ENCODE results near the gene EMP2.

Gene EMP2

DNA sequence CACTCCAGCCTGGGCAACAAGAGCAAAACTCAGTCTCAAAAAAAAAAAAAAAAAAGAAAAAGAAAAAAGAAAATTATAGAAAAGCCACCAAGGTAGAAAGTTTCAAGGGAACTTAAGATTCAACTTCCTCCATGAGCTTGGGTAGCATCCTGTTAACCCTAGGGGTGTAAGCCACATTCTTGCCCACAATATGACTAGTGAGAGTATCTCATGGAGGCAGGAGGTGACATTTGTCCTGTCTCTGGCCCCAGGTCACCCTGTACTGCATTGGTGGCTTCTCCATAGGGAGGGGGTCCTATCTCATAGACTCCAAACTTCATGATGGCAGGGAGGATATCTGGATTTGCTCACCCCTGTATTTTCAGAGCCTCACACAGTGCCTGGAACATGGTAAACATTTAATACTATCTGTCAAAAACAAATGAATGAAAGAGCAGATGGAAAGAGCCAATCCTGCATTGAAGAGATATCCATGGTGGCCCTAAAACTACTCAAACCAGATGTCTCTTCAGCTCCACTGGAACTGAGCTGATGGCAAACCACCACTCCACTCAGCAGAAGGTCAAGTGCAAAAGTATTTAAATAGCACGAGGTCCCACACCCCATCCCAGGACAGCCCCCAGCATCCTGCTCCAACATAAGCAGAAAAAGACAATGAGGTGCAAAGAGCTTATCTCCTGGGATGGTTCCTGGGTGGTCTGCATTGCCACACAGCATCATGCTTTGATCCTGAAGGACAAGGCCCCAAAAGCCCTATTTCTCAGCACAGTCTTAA, 50.3 kb downstream of the EMP2 start:
- ChIA-PET POLR2A (no interaction called here), CTCF (interaction anchor here (0.8 to 2.0 kb wide), 5 partner anchors 9 to 389 kb away, joined by 3 to 5 read pairs (median 3); no protein-coding TSS in a partner anchor)
- TF ChIP-seq CTCF (IDR thresholded peaks at IDR 0.05; ENCODE audit: control extremely low read depth, extremely low read depth, low read depth, missing control alignments) = no peak
- DNase-seq (ENCODE audit: extremely low spot score) = no peak

DNA sequence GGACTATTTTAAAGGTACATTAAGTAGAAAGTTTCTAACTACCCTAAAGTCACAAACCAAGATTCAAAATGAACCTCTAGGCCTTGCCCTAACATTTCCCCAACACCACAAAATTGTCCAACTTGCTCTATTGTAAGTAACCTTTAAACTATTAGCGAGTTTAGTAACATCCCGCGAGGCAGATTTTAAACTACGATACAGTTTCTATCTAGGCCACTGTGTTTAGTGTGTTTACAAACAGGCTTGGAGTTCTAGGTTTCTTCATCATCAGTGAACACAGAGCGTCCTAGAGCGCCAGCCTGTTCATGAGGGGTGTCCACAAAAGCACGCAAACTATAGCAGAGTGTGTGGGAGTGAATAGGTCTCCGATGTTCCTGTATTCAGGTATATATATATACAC, 51.8 kb downstream of the EMP2 start:
- ChIA-PET CTCF (no interaction called here), POLR2A (no interaction called here)
- no peak for DNase-seq (ENCODE audit: extremely low spot score)
- no peak for TF ChIP-seq CTCF (IDR thresholded peaks at IDR 0.05; ENCODE audit: control extremely low read depth, extremely low read depth, low read depth, missing control alignments)

DNA sequence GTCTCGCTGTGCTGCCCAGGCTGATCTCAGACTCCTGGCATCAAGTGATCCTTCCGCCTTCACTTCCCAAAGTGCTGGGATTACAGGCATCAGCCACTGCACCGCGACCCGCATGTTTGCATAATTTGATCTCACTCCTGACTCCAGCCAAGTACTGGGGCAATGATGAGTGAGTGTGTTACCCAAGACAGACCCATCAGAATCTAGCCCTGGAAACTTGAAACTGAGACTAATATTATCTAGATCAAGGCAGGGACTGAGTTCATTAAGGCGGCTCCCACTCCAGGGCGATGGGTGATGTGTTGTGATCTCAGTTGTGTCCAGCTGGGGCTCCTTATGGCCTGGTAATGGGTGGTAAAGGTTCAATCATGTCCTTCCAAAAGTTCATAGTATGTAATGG, 53.4 kb downstream of the EMP2 start:
- no peak for TF ChIP-seq CTCF (IDR thresholded peaks at IDR 0.05; ENCODE audit: control extremely low read depth, extremely low read depth, low read depth, missing control alignments)
- ChIA-PET CTCF (interaction anchor here (1.3 kb wide), 1 partner anchor 12 kb away, joined by 4 read pairs; no protein-coding TSS in a partner anchor), POLR2A (no interaction called here)
- no peak for DNase-seq (ENCODE audit: extremely low spot score)

DNA sequence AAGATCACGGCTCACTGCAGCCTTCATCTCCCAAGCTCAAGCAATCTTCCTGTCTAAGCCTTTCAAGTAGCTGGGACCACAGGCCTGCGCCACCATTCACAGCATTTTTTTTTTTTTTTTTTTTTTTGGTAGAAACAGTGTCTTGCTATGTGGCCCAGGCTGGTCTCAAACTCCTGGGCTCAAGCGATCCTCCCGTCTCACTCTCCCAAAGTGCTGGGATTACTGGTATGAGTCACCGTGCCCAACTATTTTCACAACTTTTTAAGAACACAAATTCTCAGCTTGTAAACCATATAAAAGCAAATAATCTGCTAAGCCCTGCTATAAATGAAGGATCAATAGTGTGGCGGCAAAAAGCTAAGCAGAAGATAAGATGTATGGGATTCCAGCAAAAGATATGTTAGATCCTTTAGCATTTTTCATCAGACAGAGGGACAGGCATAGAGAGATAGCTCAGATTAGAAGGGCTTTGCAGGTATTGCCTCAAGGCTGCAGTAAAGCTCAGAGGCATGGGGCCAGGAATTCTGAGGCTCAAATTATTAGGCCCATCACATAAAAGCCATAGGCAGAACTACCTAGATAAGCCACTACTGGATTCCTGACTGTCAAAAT, 55.1 kb downstream of the EMP2 start:
- POLR2A ChIA-PET = no interaction called here
- CTCF ChIA-PET = interaction anchor here (1.2 to 6.4 kb wide), 3 partner anchors 10 to 211 kb away, joined by 3 to 39 read pairs (median 9); no protein-coding TSS in a partner anchor
- DNase-seq (ENCODE audit: extremely low spot score) = no peak

GRCh38 chr16:10522966-10523365, 57.4 kb downstream of the EMP2 start:
- POLR2A ChIA-PET = interaction anchor here (0.6 kb wide), 1 partner anchor 1432 kb away, joined by 3 read pairs; no protein-coding TSS in a partner anchor
- TF ChIP-seq CTCF (IDR thresholded peaks at IDR 0.05; ENCODE audit: control extremely low read depth, extremely low read depth, low read depth, missing control alignments) = no peak
- CTCF ChIA-PET = interaction anchor here (0.7 to 6.4 kb wide), 10 partner anchors 8 to 1009 kb away, joined by 3 to 39 read pairs (median 4); no protein-coding TSS in a partner anchor
- no peak for DNase-seq (ENCODE audit: extremely low spot score)

More for the DNA sequence above, 55.1 kb downstream of the EMP2 start:
- TF ChIP-seq CTCF (IDR thresholded peaks at IDR 0.05; ENCODE audit: control extremely low read depth, extremely low read depth, low read depth, missing control alignments) = no peak

- ChIA-PET POLR2A (no interaction called here), CTCF (interaction anchor here (0.7 to 6.4 kb wide), 11 partner anchors 9 to 409 kb away, joined by 3 to 39 read pairs (median 3); no protein-coding TSS in a partner anchor)
- DNase-seq (ENCODE audit: extremely low spot score) = peak; percentile 67
- peak; percentile 60 for TF ChIP-seq CTCF (IDR thresholded peaks at IDR 0.05; ENCODE audit: control extremely low read depth, extremely low read depth, low read depth, missing control alignments)
These were observed 58.6 kb downstream of the EMP2 start for GRCh38 chr16:10521681-10522274.
